DOHH2 (cell line): ENCODE results near the gene ATG2B.

Experiments
- EZH2phosphoT487 ChIP-seq: fragments of 200-600 bp; sonication (generic); IDR thresholded peaks from 2 replicates; pipeline ENCODE4 v1.6.1; 2017; ENCODE audit warnings: borderline replicate concordance, mild to moderate bottlenecking, antibody characterized with exemption, low read length, moderate library complexity, mixed read lengths
- TF ChIP-seq, protein P1 (sequence below): fragments of 200-600 bp; sonication (generic); IDR thresholded peaks from one replicate; pipeline ENCODE4 v1.5.1; 2014; ENCODE audit warnings: antibody characterized with exemption, mild to moderate bottlenecking, low read depth, low read length; ENCODE audit not compliant: poor library complexity, severe bottlenecking

DNA sequence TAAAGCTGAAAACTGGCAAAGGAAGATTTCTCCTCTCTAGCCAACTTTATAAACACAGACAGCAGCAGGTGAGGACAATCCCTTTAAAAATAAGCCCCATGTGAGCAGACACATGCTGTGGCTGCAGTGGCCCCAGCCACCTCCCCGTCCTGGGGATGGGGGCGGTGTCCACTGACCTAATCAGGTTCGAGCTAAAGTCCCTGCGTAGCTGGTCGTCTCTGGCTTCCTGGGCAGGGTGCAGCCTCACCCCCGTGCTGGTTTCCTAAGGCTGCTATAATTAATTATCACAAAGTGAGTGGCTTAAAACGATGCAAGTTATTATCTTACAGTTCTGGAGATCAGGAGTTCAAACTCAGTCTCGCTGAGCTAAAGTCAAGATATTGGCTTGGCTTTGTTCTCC, 106.1 kb downstream of the ATG2B start:
- TF ChIP-seq, protein P1, sequence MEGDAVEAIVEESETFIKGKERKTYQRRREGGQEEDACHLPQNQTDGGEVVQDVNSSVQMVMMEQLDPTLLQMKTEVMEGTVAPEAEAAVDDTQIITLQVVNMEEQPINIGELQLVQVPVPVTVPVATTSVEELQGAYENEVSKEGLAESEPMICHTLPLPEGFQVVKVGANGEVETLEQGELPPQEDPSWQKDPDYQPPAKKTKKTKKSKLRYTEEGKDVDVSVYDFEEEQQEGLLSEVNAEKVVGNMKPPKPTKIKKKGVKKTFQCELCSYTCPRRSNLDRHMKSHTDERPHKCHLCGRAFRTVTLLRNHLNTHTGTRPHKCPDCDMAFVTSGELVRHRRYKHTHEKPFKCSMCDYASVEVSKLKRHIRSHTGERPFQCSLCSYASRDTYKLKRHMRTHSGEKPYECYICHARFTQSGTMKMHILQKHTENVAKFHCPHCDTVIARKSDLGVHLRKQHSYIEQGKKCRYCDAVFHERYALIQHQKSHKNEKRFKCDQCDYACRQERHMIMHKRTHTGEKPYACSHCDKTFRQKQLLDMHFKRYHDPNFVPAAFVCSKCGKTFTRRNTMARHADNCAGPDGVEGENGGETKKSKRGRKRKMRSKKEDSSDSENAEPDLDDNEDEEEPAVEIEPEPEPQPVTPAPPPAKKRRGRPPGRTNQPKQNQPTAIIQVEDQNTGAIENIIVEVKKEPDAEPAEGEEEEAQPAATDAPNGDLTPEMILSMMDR: no peak
- no peak for TF ChIP-seq EZH2phosphoT487
